Glomerular endothelial cell (primary cell): ENCODE results near the gene COMMD3. TPM values are rescaled to one million over a fixed set of nuclear protein-coding genes. Genes with fewer than 3 reads are reported as not detected.
"Not testable (repeated sequence)": the region's sequence is repeated elsewhere in the genome, so short reads cannot be mapped to it uniquely, and the experiment has no call there.

Experiments used
- DNase-seq: peaks from one replicate; pipeline ENCODE4 v3.0.0-alpha.2; 2011; ENCODE audit warnings: low read depth, low spot score; ENCODE audit errors: extremely low read depth
- total RNA-seq: library from RNA; depleted of rRNA; stranded (reverse); fragments of >200 nt; gene quantifications from 2 replicates; pipeline ENCODE4 v1.2.3, GENCODE V29; 2015

The COMMD3 gene
- 44.6 and 46.3 TPM in 2 replicates for total RNA-seq

DNA sequence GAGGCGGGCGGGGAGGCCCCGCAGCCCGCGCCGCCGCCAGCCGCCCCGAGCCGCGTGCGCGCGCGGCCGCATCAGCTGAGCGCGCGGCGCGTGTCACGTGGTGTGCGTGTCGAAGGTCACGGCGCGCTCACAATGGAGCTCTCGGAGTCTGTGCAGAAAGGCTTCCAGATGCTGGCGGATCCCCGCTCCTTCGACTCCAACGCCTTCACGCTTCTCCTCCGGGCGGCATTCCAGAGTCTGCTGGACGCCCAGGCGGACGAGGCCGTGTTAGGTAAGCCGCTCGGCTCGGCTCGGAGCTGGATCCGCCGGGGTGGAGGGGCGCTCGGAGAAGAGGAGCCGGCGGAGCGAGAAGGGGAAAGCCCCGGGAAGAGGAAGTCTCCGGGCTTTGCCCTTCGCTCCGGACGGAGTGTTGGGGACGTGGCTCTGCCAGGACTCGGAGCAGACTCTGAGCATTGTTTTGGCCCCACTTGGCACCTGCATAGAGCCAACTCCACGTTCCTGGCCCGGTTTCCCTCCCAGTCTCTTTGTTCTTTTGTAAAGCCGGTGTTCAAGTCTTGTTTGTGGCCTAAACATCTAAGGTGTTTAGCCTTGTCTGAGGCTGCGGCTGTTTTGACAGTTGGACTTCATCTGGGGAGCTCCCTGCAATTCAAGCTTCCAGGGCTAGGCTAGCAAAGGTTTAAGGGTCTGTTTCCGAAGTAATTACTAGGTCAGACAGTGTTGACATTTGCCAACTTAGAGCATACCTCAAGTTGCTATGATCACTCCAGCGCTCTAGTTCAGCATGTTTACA, at the start of gene COMMD3:
Gene COMMD3, plus strand, starts transcription at position 103 of the 790 bp plus-strand sequence. Its CDS starts 30 bp downstream, at position 133.
- no peak for DNase-seq

DNA sequence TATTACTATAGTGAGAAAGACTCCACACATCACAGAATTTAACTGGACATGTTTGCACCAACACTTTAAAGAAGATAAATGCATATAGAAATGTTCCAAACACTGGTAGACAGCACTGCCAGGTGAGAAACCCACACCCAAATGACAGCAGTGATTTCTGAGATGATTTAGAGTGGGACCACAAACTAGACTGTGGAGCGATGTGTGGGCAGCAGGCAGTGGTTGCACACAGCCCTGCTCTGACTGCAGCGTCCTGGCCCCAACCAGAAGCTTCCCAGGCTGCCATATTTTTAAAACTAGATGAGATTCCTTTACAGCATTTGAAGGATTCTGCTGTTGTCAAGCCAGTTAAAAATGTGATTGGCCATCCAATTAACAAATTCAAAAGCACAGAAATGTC, 47.7 kb upstream of the COMMD3 start:
- DNase-seq, result no peak

DNA sequence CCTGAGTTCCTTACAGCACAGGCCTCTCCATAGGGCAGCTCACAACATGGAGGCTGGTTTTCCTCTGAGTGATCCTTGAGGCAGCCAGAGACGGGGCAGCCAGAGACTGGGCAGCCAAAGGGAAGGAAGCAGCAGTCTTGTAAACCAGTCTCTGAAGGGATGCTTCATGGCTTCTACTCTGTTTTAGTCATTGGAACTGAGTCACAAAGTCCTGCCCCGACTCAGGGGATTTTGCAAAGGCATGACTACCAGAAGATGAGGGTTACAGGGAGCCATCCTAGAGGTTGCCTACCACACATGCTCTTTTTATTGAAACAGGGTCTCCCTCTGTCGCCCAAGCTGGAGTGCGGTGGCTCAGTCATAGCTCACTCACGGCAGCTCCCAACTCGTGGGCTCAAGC, 44.4 kb upstream of the COMMD3 start:
- DNase-seq, result no peak

DNA sequence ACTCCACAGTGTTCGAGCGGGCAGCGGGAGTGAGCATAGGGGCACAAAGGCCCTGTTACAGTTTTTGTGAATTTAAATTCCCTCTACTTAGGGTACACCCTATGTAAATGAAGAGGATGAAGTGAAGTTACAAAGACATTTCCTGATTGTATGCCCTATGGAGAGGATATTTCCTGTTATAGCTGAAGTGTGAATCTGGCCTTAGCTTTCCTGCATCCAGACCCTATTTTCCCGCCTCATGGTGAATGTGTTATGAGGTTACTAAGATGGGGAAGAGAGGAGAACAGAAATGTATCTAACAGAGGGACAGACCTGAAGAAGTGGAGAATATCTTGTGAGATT, 37.8 kb upstream of the COMMD3 start:
- DNase-seq, result no peak

DNA sequence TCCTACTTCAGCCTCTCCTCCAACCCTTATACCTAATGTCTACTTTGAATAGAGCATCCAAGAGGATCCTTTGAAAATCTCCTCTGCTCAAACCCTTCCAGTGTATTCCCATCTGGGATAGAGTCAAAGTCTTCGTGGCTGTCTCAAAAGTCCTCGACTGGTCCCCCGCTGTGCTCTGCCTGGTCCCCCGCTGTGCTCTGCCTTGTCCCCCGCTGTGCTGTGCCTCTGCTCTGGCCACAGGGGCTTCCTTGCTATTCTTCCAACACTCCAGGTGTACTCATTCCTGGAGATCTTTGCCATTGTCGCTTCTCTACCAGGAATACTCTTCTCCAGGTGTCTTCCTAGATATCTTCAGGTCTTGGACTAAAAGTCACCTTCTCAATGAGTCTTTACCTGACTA, 36.1 kb upstream of the COMMD3 start:
- no peak for DNase-seq

- DNase-seq, result no peak
Observed at GRCh38 chr10:22285130-22285529, 31.1 kb upstream of the COMMD3 start.

DNA sequence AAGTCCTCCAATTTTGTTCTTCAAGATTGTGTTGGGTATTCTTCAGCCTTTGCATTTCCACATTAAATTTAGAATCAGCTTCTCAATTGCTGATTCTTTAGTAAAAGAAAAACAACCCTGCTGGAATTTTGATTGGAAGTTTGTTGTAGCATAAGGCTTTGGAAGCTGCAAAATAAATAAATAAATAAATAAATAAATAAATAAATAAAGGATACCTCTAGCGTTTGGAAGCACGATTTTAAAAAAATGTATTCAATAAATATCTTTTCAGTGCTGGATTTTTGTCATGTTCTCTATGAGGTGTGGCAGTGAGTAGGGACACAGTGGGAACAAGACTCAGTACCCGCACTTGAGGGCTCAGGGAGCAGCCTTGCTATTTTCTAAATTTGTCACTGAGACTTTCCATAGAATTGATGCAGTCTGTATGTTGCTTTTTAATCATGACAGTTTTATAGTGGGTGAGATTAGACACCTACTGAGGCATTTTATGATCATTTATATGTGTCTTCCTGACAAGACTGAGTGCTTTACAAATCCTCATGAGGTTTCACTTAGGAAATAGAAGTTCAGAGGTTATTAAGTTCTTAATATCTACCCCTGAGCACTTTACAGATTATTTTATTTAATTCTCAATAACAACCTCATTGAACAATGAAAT, 22.3 kb upstream of the COMMD3 start:
- no peak for DNase-seq

DNA sequence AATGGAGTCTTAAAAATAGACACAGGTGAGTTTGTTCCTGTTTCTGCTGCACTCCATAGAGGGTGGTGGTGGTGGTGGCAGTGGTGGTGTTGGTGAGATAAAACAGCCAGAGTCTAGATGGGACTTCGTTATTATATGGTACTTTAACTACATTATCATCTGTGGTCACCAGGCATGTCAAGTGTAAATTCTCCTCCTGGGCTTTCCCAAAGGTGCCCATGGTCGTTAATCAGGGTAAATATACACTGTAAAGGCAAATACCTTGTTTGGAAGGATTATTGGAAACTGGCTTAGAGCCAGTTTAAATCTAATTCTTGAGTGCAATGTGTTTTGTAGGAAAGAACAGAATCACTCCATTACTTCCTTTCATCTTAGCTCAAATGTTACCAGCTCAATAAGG, 21.5 kb upstream of the COMMD3 start:
- no peak for DNase-seq

DNA sequence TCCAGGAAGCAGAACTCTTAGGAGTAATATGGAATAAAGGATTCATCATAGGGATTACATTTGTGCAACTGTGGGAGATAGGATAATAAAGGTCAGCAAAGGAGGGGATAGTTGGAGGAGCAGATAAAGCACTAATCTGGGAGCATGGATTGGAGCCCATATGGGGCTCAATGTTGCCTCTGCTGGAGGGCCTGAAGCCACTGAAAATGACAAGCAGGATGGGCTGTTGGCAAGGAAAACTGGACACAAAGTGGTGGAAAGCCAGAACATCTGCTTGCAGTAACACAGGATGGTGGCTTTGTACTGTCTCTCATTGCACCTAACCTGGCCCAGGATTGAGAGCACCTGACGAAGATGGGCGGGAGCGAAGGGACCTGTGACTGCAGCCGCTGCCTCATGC, 15.0 kb upstream of the COMMD3 start:
- no peak for DNase-seq

GRCh38 chr10:22303461-22303860, 12.7 kb upstream of the COMMD3 start:
- DNase-seq, result no peak

DNA sequence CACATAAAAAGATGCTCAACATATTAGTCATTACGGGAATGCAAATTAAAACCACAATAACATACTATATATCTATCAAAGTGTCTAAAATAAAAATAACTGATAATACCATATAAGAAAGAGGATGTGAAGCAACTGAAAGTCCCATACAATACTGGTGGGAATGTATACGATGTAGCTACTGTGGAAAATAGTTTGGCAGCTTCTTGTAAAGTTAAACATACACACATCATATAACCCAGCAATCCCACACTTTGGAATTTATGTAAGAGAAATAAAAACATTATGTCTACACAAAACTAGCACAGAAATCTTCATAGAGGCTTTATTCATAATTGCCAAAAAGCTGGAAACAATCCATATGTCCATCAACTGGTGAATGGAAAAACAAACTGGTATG, 10.5 kb upstream of the COMMD3 start:
- DNase-seq, result no peak

DNA sequence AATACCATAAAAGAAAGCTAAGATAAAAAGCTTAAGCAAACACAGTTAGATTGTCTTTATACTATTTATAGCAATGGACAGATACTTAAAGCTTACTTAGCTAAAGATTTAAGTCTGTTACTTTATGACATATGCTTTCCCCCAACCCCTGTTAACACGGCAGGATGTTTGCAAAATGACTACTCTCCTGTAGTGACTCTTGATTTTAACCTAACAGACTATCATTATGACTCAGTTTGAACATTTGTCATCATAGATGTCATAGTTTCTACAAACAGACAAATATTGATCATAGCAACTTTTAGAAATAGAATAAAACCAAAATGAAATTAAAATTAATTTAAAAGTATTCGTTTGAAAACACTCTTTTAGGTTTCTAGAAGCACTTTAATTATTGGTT, 7.8 kb upstream of the COMMD3 start:
- DNase-seq, result no peak

DNA sequence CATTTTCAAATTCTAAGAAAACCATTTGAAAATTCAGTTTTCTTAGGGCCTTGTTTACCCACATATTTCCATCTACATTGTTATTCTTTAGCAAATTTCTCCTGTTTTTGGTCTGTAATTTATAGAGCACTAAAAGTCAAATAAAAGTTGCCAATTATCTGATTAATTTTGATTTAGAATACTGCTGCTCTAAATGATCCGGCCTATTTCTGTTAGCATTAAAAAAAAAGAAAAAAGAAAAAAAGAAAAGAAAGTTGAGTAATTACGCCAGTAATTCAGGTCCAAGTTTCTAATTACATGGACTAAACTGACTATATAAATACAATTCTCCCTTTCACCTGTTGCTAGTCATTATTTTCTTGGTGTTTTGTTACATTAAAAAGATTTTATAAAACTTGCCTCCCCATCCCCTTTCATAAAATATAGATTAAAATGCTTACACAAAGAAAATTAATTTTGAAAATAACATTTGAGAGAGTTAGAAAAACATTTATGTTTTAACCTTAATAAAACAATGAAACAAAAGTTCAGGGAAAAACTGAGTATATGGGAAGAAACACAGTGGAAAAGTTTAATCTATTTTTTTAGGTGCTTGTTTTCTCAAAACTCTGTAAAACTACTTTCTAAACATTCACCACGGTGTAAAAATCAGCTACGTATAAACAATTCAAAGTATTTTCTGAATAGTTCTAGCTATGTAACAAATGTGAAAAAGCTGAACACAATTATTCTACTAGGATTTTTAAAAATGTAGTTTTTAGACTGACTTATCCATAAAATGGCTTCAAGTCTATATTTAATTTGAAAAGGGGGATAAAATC, 6.8 kb upstream of the COMMD3 start:
- DNase-seq, result no peak

GRCh38 chr10:22310012-22310411, 6.2 kb upstream of the COMMD3 start:
- DNase-seq, result not testable (repeated sequence)

GRCh38 chr10:22310928-22311327, 5.3 kb upstream of the COMMD3 start:
- no peak for DNase-seq

GRCh38 chr10:22314852-22315251, 1.3 kb upstream of the COMMD3 start:
- DNase-seq, result no peak

DNA sequence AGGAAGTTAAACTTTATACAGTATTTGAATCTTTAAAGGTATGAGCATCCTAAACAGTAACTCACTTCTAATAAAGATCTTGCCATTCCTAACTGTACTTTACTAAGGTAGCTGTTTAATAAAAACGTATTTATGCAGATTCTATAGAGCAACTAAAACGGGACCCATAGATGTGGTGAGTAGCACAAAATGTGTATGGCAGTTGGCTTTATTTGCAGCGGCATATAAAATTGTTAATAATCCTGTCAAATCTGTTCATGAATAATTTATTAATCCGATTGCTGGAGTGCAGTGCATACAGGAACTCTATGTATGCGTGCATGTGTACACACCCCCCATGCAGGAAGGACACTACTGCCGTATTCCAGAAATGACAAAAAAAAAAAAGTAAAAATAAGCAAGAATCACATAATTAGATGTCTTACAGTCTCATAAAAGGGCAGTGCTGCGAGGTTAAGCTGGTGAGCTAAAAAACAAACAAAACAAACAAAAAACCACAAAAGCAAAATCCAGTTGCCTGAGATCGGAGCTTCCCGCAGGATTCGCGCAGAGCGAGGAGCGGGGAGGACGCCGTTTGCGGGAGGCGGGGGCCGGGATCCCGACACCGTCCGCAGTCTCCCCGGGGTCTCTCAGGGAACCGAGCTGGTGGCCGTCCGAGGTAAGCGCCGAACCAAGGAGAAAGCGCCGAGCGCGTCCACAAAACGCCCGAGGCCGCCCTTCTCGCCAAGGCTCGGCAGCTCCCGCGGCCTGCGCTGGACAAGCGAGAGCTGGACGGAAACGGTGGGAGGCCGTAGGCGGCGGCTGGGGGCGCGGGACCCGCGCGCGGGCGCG, 518 bp upstream of the COMMD3 start:
- no peak for DNase-seq

- no peak for DNase-seq
Observed at GRCh38 chr10:22317076-22317370, 835 bp downstream of the COMMD3 start.

DNA sequence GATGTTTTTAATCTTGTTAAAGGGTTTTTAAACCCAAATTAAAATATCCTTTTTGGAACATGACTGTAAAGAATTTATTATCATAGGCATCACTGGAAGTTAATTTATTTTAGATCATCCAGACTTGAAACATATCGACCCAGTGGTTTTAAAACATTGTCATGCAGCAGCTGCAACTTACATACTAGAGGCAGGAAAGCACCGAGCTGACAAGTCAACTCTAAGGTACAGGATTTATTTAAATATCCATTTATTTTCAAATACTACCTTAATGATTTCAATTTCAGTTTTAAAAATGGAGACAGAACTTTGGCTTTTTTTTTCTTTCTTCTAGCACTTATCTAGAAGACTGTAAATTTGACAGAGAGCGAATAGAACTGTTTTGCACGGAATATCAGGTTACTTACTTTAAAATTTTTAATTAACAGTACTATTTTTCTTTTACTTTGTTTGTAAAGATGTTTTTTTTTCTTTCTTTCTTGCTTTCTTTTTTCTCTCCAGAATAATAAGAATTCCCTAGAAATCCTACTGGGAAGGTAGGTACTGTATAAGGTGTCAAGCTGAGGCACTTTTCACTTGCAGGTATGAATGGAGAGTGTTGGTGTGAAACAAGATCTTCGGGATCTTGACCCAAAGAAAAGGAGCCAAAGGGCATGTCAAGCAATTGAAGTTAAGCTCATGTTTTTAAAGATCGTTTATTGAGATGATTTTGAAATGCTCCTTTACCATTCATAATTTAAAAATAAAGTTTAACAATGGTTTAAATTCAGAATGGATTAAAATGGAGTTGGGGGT, 1.8 kb downstream of the COMMD3 start:
- DNase-seq, result no peak

DNA sequence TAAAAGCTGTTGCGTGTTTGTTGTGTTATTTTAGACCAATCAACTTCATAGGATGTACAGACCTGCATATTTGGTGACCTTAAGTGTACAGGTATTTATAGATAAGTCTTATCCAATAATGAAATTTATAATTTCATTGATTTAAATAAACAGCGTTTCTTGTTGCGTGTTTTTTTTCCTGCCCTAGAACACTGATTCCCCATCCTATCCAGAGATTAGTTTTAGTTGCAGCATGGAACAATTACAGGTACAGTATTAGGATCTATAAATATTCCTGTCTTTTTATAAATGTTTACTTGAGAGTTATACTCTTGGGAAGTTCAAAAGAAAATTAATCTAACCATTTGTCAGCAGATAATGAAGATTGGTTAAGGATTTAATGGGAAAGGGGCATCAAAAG, 2.6 kb downstream of the COMMD3 start:
- no peak for DNase-seq
